ENCODE data around the gene RNF167. TPM values are rescaled to one million over a fixed set of nuclear protein-coding genes. Genes with fewer than 3 reads are reported as not detected.

Gene RNF167
- total and polyA plus RNA-seq, 2 of the 13 experiments (the other 11 are each of a cell fraction or from before 2014, with no cell fraction given) = 44.1 to 45.4 TPM

- TF ChIP-seq PBX3 (CRISPR knock-in tag; IDR thresholded peaks at IDR 0.05; ENCODE audit: borderline replicate concordance) (no peak), NFIB (CRISPR knock-in tag; IDR thresholded peaks at IDR 0.05; ENCODE audit: borderline replicate concordance) (no peak), TEF (CRISPR knock-in tag; IDR thresholded peaks at IDR 0.05) (no peak), BHLHE40 (IDR thresholded peaks at IDR 0.05; ENCODE audit: low read length) (no peak), ATF1 (CRISPR knock-in tag; IDR thresholded peaks at IDR 0.05) (no peak), ZNF816 (CRISPR knock-in tag; IDR thresholded peaks at IDR 0.05; ENCODE audit: borderline replicate concordance) (no peak), RXRB (CRISPR knock-in tag; IDR thresholded peaks at IDR 0.05; ENCODE audit: borderline replicate concordance) (no peak), TCF7 (IDR thresholded peaks at IDR 0.05; ENCODE audit: low read depth) (no peak), ZNF362 (CRISPR knock-in tag; IDR thresholded peaks at IDR 0.05; ENCODE audit: borderline replicate concordance) (no peak), MAFK (conservative IDR thresholded peaks at IDR 0.05 in 1 of 2, IDR thresholded peaks at IDR 0.05 in 1 of 2; ENCODE audit: low read length in 2 of 2) (no peak), BCL6 (CRISPR knock-in tag; IDR thresholded peaks at IDR 0.05) (no peak), ZNF749 (CRISPR knock-in tag; IDR thresholded peaks at IDR 0.05; ENCODE audit: borderline replicate concordance) (no peak), NR0B2 (CRISPR knock-in tag; IDR thresholded peaks at IDR 0.05) (0 out of 2 replicates have a peak, but pooled peaks have one; percentile 25), ZNF629 (CRISPR knock-in tag; conservative IDR thresholded peaks at IDR 0.05) (no peak), ZNF431 (CRISPR knock-in tag; IDR thresholded peaks at IDR 0.05; ENCODE audit: borderline replicate concordance, low read depth) (0 out of 2 replicates have a peak, but pooled peaks have one; percentile 2), ZNF691 (CRISPR knock-in tag; IDR thresholded peaks at IDR 0.05; ENCODE audit: borderline replicate concordance, low read depth) (peak; percentile 51; the same call in 1 of the 2 replicates), REL (CRISPR knock-in tag; conservative IDR thresholded peaks at IDR 0.05) (no peak), SNAPC4 (CRISPR knock-in tag; IDR thresholded peaks at IDR 0.05) (peak; percentile 52; the same call in 1 of the 2 replicates), DDIT3 (CRISPR knock-in tag; IDR thresholded peaks at IDR 0.05) (no peak), MAFG (CRISPR knock-in tag; IDR thresholded peaks at IDR 0.05) (no peak)
Observed at GRCh38 chr17:4968486-4969046, 28.5 kb downstream of the RNF167 start (continued).

Data from HepG2 (cell line).